Liver (tissue), 9 donors: ENCODE data around the gene TCF21. TPM values are rescaled to one million over a fixed set of nuclear protein-coding genes. Genes with fewer than 3 reads are reported as not detected.

Experiments
- DNase-seq: peaks from one replicate; pipeline ENCODE4 v3.0.0-alpha.2; 2017; ENCODE audit warnings: low spot score
- H3K27ac ChIP-seq, 2 donors: one replicate each; pipeline ENCODE4 v1.7.0; 2013; ENCODE audit warnings: inconsistent platforms in 2 of 2, low read length in 2 of 2, control low read depth in 1 of 2, low read depth in 1 of 2, mild to moderate bottlenecking in 1 of 2
- H3K27me3 ChIP-seq, 4 donors: one replicate each; pipeline versions ENCODE4 v1.6.1 to v1.7.0; 2013; ENCODE audit warnings: low read length in 3 of 4, inconsistent platforms in 1 of 4, mild to moderate bottlenecking in 1 of 4, moderate library complexity in 1 of 4; ENCODE audit not compliant: control insufficient read depth in 4 of 4, insufficient read depth in 4 of 4
- H3K36me3 ChIP-seq, 4 donors: one replicate each; pipeline versions ENCODE4 v1.6.1 to v1.7.0; 2013; ENCODE audit warnings: low read length in 3 of 4, mild to moderate bottlenecking in 3 of 4, low read depth in 1 of 4, moderate library complexity in 1 of 4; ENCODE audit not compliant: control insufficient read depth in 4 of 4, insufficient read depth in 3 of 4
- H3K4me1 ChIP-seq, 4 donors: one replicate each; pipeline versions ENCODE4 v1.6.1 to v1.7.0; 2013; ENCODE audit warnings: low read length in 3 of 4, mild to moderate bottlenecking in 3 of 4, moderate library complexity in 1 of 4; ENCODE audit not compliant: control insufficient read depth in 4 of 4, insufficient read depth in 4 of 4
- H3K4me3 ChIP-seq, 3 donors: one replicate each; pipeline versions ENCODE4 v1.6.1 to v1.7.0; 2013; ENCODE audit warnings: low read length in 3 of 3, control low read depth in 1 of 3, low read depth in 1 of 3, mild to moderate bottlenecking in 1 of 3
- H3K9ac ChIP-seq, 2 donors: one replicate each; pipeline ENCODE4 v1.7.0; 2013; ENCODE audit warnings: low read length in 2 of 2, mild to moderate bottlenecking in 2 of 2, moderate library complexity in 2 of 2, control low read depth in 1 of 2, low read depth in 1 of 2
- H3K9me3 ChIP-seq, 4 donors: one replicate each; pipeline versions ENCODE4 v1.6.1 to v1.7.0; 2013; ENCODE audit warnings: low read length in 3 of 4; ENCODE audit not compliant: control insufficient read depth in 4 of 4
- ATF3 ChIP-seq: IDR thresholded peaks from 2 replicates; pipeline ENCODE4 v1.6.1; 2016; ENCODE audit warnings: antibody characterized with exemption
- CTCF ChIP-seq: fragments of 150-350 bp; IDR thresholded peaks from 2 replicates; pipeline ENCODE4 v1.5.1; 2017; ENCODE audit warnings: improper control_type of control experiment, low read depth, low read length; ENCODE audit not compliant: missing input control
- EGR1 ChIP-seq, 2 donors: IDR thresholded peaks; 2 replicates each; pipeline ENCODE4 v1.6.1; 2016 to 2018; ENCODE audit warnings: antibody characterized with exemption in 2 of 2, low read depth in 2 of 2
- FOXA1 ChIP-seq: IDR thresholded peaks from 2 replicates; pipeline ENCODE4 v1.6.1; 2016; ENCODE audit warnings: antibody characterized with exemption
- FOXA2 ChIP-seq: IDR thresholded peaks from 2 replicates; pipeline ENCODE4 v1.6.1; 2016; ENCODE audit warnings: antibody characterized with exemption
- GABPA ChIP-seq, 2 donors: IDR thresholded peaks in 1 of 2; conservative IDR thresholded peaks in 1 of 2; 2 replicates each; pipeline ENCODE4 v1.6.1; 2016; ENCODE audit warnings: antibody characterized with exemption in 2 of 2, mild to moderate bottlenecking in 1 of 2, moderate library complexity in 1 of 2
- HNF4G ChIP-seq: IDR thresholded peaks from 2 replicates; pipeline ENCODE4 v1.6.1; 2016; ENCODE audit warnings: antibody characterized with exemption
- JUND ChIP-seq, 2 donors: IDR thresholded peaks; 2 replicates each; pipeline ENCODE4 v1.6.1; 2016; ENCODE audit warnings: antibody characterized with exemption in 2 of 2
- MAX ChIP-seq: IDR thresholded peaks from 2 replicates; pipeline ENCODE4 v1.6.1; 2016; ENCODE audit warnings: antibody characterized with exemption
- NR2F2 ChIP-seq: IDR thresholded peaks from 2 replicates; pipeline ENCODE4 v1.6.1; 2016; ENCODE audit warnings: antibody characterized with exemption
- RAD21 ChIP-seq, 2 donors: IDR thresholded peaks; 2 replicates each; pipeline ENCODE4 v1.6.1; 2016; ENCODE audit warnings: antibody characterized with exemption in 2 of 2, mild to moderate bottlenecking in 2 of 2
- REST ChIP-seq: IDR thresholded peaks from 2 replicates; pipeline ENCODE4 v1.6.1; 2016; ENCODE audit warnings: antibody characterized with exemption, mild to moderate bottlenecking
- RXRA ChIP-seq, 2 donors: IDR thresholded peaks; 2 replicates each; pipeline ENCODE4 v1.6.1; 2017 to 2018; ENCODE audit warnings: antibody characterized with exemption in 2 of 2, mild to moderate bottlenecking in 1 of 2
- SP1 ChIP-seq: IDR thresholded peaks from 2 replicates; pipeline ENCODE4 v1.6.1; 2018; ENCODE audit warnings: antibody characterized with exemption, mild to moderate bottlenecking
- TAF1 ChIP-seq: conservative IDR thresholded peaks from 2 replicates; pipeline ENCODE4 v1.6.1; 2016; ENCODE audit warnings: antibody characterized with exemption, mild to moderate bottlenecking
- YY1 ChIP-seq: IDR thresholded peaks from 2 replicates; pipeline ENCODE4 v1.6.1; 2016; ENCODE audit warnings: antibody characterized with exemption, mild to moderate bottlenecking
- ZBTB33 ChIP-seq: IDR thresholded peaks from 2 replicates; pipeline ENCODE4 v1.6.1; 2016; ENCODE audit warnings: antibody characterized with exemption
- WGBS: extraction: QIAGEN DNeasy Blood & Tissue Kit; methylation state at CpG from one replicate; pipeline ENCODE4 v1.1.7; 2013; 5-methylcytosine and 5-hydroxymethylcytosine counted together
- polyA plus RNA-seq, 2 donors: library from polyadenylated mRNA; stranded (reverse) in 1 of 2; unstranded in 1 of 2; fragments of 200-250 nt in 1 of 2; fragments of >200 nt in 1 of 2; fragmentation: Nextera tagmentation in 1 of 2; extraction: Ambion mirVana in 1 of 2; gene quantifications; one replicate each; pipeline versions ENCODE4 v1.2.1 to v1.2.3, GENCODE V29; 2013 to 2015
- total RNA-seq, 2 donors: library from RNA; depleted of rRNA; stranded (reverse); fragments of >200 nt; gene quantifications; one replicate each; pipeline ENCODE4 v1.2.3, GENCODE V29; 2014
- donor health status: healthy.
- donor health status: healthy.
- donor health status: healthy.
- donor health status: healthy.
- donor health status: healthy.

TCF21 gene
- total and polyA plus RNA-seq, 4 donors = 0.57 to 1.1 (median 0.85) TPM

GRCh38 chr6:133841176-133841575 lies 47.7 kb upstream of the TCF21 start:
- no peaks in the 10 kb centered on the region for H3K27me3 ChIP-seq
- H3K4me1 ChIP-seq = peaks cover 0 to 2% (median 0%) of the 10 kb centered on the region in 4 donors
- H3K4me3 ChIP-seq = no peak overlapping the region
- no peaks in the 10 kb centered on the region for H3K9me3 ChIP-seq
- no peaks in the 10 kb centered on the region for H3K36me3 ChIP-seq
- no peak for DNase-seq
- WGBS = 50% methylated on average over 3 of the region's 3 CpGs
- no peak overlapping the region for H3K27ac ChIP-seq
- no peak for TF ChIP-seq NR2F2
- TF ChIP-seq FOXA1 = no peak
- no peak for TF ChIP-seq GABPA (IDR thresholded peaks at IDR 0.05 in 1 of 2, conservative IDR thresholded peaks at IDR 0.05 in 1 of 2)
- TF ChIP-seq MAX = no peak
- no peak for TF ChIP-seq SP1
- no peak for TF ChIP-seq REST
- TF ChIP-seq ATF3 = no peak
- no peak for TF ChIP-seq RAD21 (IDR thresholded peaks at IDR 0.05)
- no peak for TF ChIP-seq RXRA (IDR thresholded peaks at IDR 0.05)
- no peak for TF ChIP-seq ZBTB33
- no peak for TF ChIP-seq EGR1 (IDR thresholded peaks at IDR 0.05; ENCODE audit: low read depth in 2 of 2)
- no peak for TF ChIP-seq HNF4G
- no peak for TF ChIP-seq FOXA2
- no peak for TF ChIP-seq TAF1
- TF ChIP-seq YY1 = no peak
- no peak for TF ChIP-seq CTCF
- H3K9ac ChIP-seq = no peak overlapping the region

- Histone ChIP-seq H3K9ac (no peak overlapping the region), H3K4me3 (no peak overlapping the region), H3K27ac (no peak overlapping the region), H3K9me3 (no peaks in the 10 kb centered on the region), H3K36me3 (no peaks in the 10 kb centered on the region), H3K27me3 (no peaks in the 10 kb centered on the region), H3K4me1 (peaks cover 0 to 2% (median 0%) of the 10 kb centered on the region in 4 donors)
- TF ChIP-seq NR2F2 = no peak
- TF ChIP-seq SP1 = no peak
- no peak for TF ChIP-seq RXRA (IDR thresholded peaks at IDR 0.05)
- TF ChIP-seq JUND (IDR thresholded peaks at IDR 0.05) = no peak
- 91% methylated on average over 2 of the region's 2 CpGs for WGBS
- DNase-seq = no peak
Measured at GRCh38 chr6:133843098-133843497, 45.8 kb upstream of the TCF21 start.
